Endothelial cell of umbilical vein (primary cell): ENCODE results near the gene NMT2. TPM values are rescaled to one million over a fixed set of nuclear protein-coding genes. Genes with fewer than 3 reads are reported as not detected.

ENCODE experiments used
- BruUV-seq: library from RNA; stranded (reverse); fragments of 400-500 nt; replicated peaks from 2 replicates; lab custom pipeline; 2021; lab: Mats Ljungman, UMichigan
- CTCF ChIA-PET: fragments of 300-600, 350-600 bp; sonication (Branson Sonifier 250); formaldehyde crosslinking; loops from one replicate; lab custom pipeline; 2021; ENCODE audit warnings: antibody characterized with exemption, inconsistent platforms; lab: Charles Lee
- POLR2A ChIA-PET: fragments of 300-600, 350-600 bp; sonication (Branson Sonifier 250); formaldehyde crosslinking; loops from one replicate; lab custom pipeline; 2021; ENCODE audit warnings: antibody characterized with exemption, inconsistent platforms; lab: Charles Lee
- DNase-seq: peaks from one replicate; pipeline ENCODE4 v3.0.0-alpha.2; 2011; ENCODE audit warnings: low read depth, low spot score
- FAIRE-seq: peaks from 2 replicates; lab custom pipeline; 2011; peaks lifted over from hg19 to GRCh38; lab: Jason Lieb, UNC
- H2AFZ ChIP-seq: 2 replicates; pipeline ENCODE4 v1.6.0; 2012; ENCODE audit warnings: low read depth, low read length, control low read depth, inconsistent platforms
- H3K27ac ChIP-seq: 2 replicates; pipeline ENCODE4 v1.5.1; 2011; ENCODE audit warnings: low read depth, mild to moderate bottlenecking, control low read depth, low read length, moderate library complexity; ENCODE audit not compliant: insufficient read depth
- H3K27me3 ChIP-seq, 2 experiments: 2 replicates each; pipeline versions ENCODE4 v1.6.0 to v1.6.1; 2011; ENCODE audit warnings: low read length in 2 of 2, mixed read lengths in 1 of 2; ENCODE audit not compliant: control insufficient read depth in 2 of 2, insufficient read depth in 2 of 2
- H3K36me3 ChIP-seq, 2 experiments: 2 replicates in 1 of 2; 3 replicates in 1 of 2; pipeline ENCODE4 v1.5.1; 2011; ENCODE audit warnings: low read length in 2 of 2, mild to moderate bottlenecking in 1 of 2, moderate library complexity in 1 of 2; ENCODE audit not compliant: control insufficient read depth in 2 of 2, insufficient read depth in 2 of 2; ENCODE audit errors: extremely low read depth in 1 of 2
- H3K4me1 ChIP-seq: 3 replicates; pipeline ENCODE4 v1.5.1; 2011; ENCODE audit warnings: mild to moderate bottlenecking, low read length; ENCODE audit not compliant: control insufficient read depth, insufficient read depth; ENCODE audit errors: extremely low read depth
- H3K4me2 ChIP-seq: 2 replicates; pipeline ENCODE4 v1.6.1; 2011; ENCODE audit warnings: low read length, control low read depth, mixed read lengths; ENCODE audit not compliant: insufficient read depth
- H3K4me3 ChIP-seq, 3 experiments: fragments of 200-600 bp in 1 of 3; sonication (generic), shearing (Covaris generic) in 1 of 3; replicated peaks in 1 of 3; 2 replicates each; pipeline ENCODE4 v1.5.1; 2011 to 2016; ENCODE audit warnings: control low read depth in 3 of 3, low read length in 3 of 3, mild to moderate bottlenecking in 2 of 3, inconsistent platforms in 1 of 3, low read depth in 1 of 3, moderate library complexity in 1 of 3; ENCODE audit not compliant: insufficient read depth in 1 of 3
- H3K79me2 ChIP-seq: 2 replicates; pipeline ENCODE4 v1.6.0; 2012; ENCODE audit warnings: low read length, inconsistent platforms; ENCODE audit not compliant: control insufficient read depth, insufficient read depth
- H3K9ac ChIP-seq: replicated peaks from 2 replicates; pipeline ENCODE3; 2011; ENCODE audit warnings: low read length, control low read depth; ENCODE audit not compliant: insufficient read depth; ENCODE audit errors: extremely low read depth
- H3K9me1 ChIP-seq: replicated peaks from 3 replicates; pipeline ENCODE4 v1.6.0; 2011; ENCODE audit warnings: mild to moderate bottlenecking, low read length; ENCODE audit not compliant: control insufficient read depth, insufficient read depth; ENCODE audit errors: extremely low read depth
- H3K9me3 ChIP-seq: replicated peaks from 2 replicates; pipeline ENCODE4 v1.5.1; 2012; ENCODE audit warnings: low read length, inconsistent platforms; ENCODE audit not compliant: control insufficient read depth, insufficient read depth
- H4K20me1 ChIP-seq: replicated peaks from 2 replicates; pipeline ENCODE3; 2011; ENCODE audit warnings: mild to moderate bottlenecking, low read length; ENCODE audit not compliant: control insufficient read depth, insufficient read depth; ENCODE audit errors: extremely low read depth
- EZH2 ChIP-seq: IDR thresholded peaks from 2 replicates; pipeline ENCODE4 v1.6.1; 2012; ENCODE audit warnings: borderline replicate concordance, low read depth, mild to moderate bottlenecking, moderate library complexity, low read length, inconsistent platforms; ENCODE audit not compliant: severe bottlenecking
- FOS ChIP-seq: IDR thresholded peaks from 2 replicates; pipeline ENCODE4 v1.6.1; 2011; ENCODE audit warnings: mild to moderate bottlenecking, low read length, moderate library complexity, borderline replicate concordance; ENCODE audit not compliant: insufficient read depth
- GATA2 ChIP-seq: IDR thresholded peaks from 2 replicates; pipeline ENCODE4 v1.7.0; 2011; ENCODE audit warnings: low read depth, mild to moderate bottlenecking, moderate library complexity, mixed read lengths, low read length; ENCODE audit not compliant: insufficient read length, insufficient read depth
- JUN ChIP-seq: IDR thresholded peaks from 2 replicates; pipeline ENCODE4 v1.6.1; 2011; ENCODE audit warnings: borderline replicate concordance, low read depth; ENCODE audit not compliant: insufficient read length, insufficient read depth
- MYC ChIP-seq: IDR thresholded peaks from one replicate; pipeline ENCODE4 v1.6.1; 2011; ENCODE audit warnings: mild to moderate bottlenecking, low read depth, low read length
- POLR2A ChIP-seq: IDR thresholded peaks from 2 replicates; pipeline ENCODE4 v1.6.1; 2012; ENCODE audit warnings: low read depth, mild to moderate bottlenecking, control low read depth, low read length
- POLR2AphosphoS5 ChIP-seq: IDR thresholded peaks from 2 replicates; pipeline ENCODE4 v1.6.1; 2012; ENCODE audit warnings: low read depth, mild to moderate bottlenecking, control low read depth, low read length, moderate library complexity; ENCODE audit not compliant: insufficient read depth
- dilution Hi-C: fragments of 300-500 bp; cut with MboI; formaldehyde crosslinking; loops from one replicate; pipeline ENCODE4 v1.15.0; 2019; ENCODE audit warnings: low sequenced_read_pairs; ENCODE audit not compliant: extremely low pct_ligation_motif_present
- intact Hi-C: fragments of 100-400 bp; cut with micrococcal nuclease; formaldehyde crosslinking; loops from one replicate; pipeline ENCODE4 v1.10.0; 2022
- polyA plus RNA-seq, 4 experiments: library from polyadenylated mRNA; depleted of rRNA in 3 of 4; stranded (reverse) in 3 of 4; unstranded in 1 of 4; fragments of >200 nt; gene quantifications; 2 replicates each; pipeline versions ENCODE4 v1.2.1 to v1.2.3, GENCODE V29; 2011 to 2012; ENCODE audit warnings: missing spikeins in 1 of 4
- total RNA-seq: library from RNA; stranded (reverse); gene quantifications from 2 replicates; pipeline ENCODE4 v1.2.3, GENCODE V29; 2021
- TF ChIP-seq, protein P1 (sequence below): IDR thresholded peaks from 2 replicates; pipeline ENCODE4 v1.6.1; 2011; ENCODE audit not compliant: insufficient read depth, insufficient read length
- TF ChIP-seq, protein P2 (sequence below), 2 donors: IDR thresholded peaks; 1 replicate in 1 of 2; 2 replicates in 1 of 2; pipeline ENCODE4 v1.5.1; 2011; ENCODE audit warnings: low read length in 2 of 2, mild to moderate bottlenecking in 2 of 2, moderate library complexity in 2 of 2, control low read depth in 1 of 2, inconsistent platforms in 1 of 2, low read depth in 1 of 2; ENCODE audit not compliant: insufficient read depth in 1 of 2; ENCODE audit errors: extremely low read depth in 1 of 2

NMT2 gene
- total and polyA plus RNA-seq, 2 donors (not counting 3 experiments of a cell fraction or from before 2014, with no cell fraction given), result 39.0 to 109 TPM

GRCh38 chr10:15059914-15060313 is 108.6 kb downstream of the NMT2 start:
- no peak overlapping the region for H3K9ac ChIP-seq
- H3K36me3 ChIP-seq, result no peaks in the 10 kb centered on the region
- no peak for TF ChIP-seq MYC
- no peak for TF ChIP-seq EZH2
- TF ChIP-seq POLR2AphosphoS5, result no peak
- no peak for TF ChIP-seq FOS
- TF ChIP-seq, protein P1, sequence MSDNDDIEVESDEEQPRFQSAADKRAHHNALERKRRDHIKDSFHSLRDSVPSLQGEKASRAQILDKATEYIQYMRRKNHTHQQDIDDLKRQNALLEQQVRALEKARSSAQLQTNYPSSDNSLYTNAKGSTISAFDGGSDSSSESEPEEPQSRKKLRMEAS, result no peak
- H3K27ac ChIP-seq, result no peak overlapping the region
- dilution Hi-C loops, result no loop called here
- H3K9me3 ChIP-seq, result no peaks in the 10 kb centered on the region
- DNase-seq (no peak), FAIRE-seq (no peak)
- H3K4me2 ChIP-seq, result no peak overlapping the region
- peaks cover 2 to 18% of the 10 kb centered on the region in 2 experiments for H3K27me3 ChIP-seq
- H3K9me1 ChIP-seq, result no peaks in the 10 kb centered on the region
- no peaks in the 10 kb centered on the region for H4K20me1 ChIP-seq
- no peak overlapping the region for H3K4me3 ChIP-seq
- POLR2A ChIA-PET, result no interaction called here
- intact Hi-C loops, result no loop called here
- no peak overlapping the region for H2AFZ ChIP-seq
- no peaks in the 10 kb centered on the region for H3K79me2 ChIP-seq
- BruUV-seq, result no TSS peak
- CTCF ChIA-PET, result interaction anchor here (0.8 kb wide), 1 partner anchor 22 kb away, joined by 3 read pairs; no protein-coding TSS in a partner anchor
- no peaks in the 10 kb centered on the region for H3K4me1 ChIP-seq

- H3K9me1 ChIP-seq, result no peaks in the 10 kb centered on the region
- BruUV-seq, result no TSS peak
- H3K27ac ChIP-seq, result no peak overlapping the region
- TF ChIP-seq EZH2, result no peak
- no peak for TF ChIP-seq POLR2A
- TF ChIP-seq POLR2AphosphoS5, result no peak
- TF ChIP-seq FOS, result no peak
- TF ChIP-seq, protein P2, sequence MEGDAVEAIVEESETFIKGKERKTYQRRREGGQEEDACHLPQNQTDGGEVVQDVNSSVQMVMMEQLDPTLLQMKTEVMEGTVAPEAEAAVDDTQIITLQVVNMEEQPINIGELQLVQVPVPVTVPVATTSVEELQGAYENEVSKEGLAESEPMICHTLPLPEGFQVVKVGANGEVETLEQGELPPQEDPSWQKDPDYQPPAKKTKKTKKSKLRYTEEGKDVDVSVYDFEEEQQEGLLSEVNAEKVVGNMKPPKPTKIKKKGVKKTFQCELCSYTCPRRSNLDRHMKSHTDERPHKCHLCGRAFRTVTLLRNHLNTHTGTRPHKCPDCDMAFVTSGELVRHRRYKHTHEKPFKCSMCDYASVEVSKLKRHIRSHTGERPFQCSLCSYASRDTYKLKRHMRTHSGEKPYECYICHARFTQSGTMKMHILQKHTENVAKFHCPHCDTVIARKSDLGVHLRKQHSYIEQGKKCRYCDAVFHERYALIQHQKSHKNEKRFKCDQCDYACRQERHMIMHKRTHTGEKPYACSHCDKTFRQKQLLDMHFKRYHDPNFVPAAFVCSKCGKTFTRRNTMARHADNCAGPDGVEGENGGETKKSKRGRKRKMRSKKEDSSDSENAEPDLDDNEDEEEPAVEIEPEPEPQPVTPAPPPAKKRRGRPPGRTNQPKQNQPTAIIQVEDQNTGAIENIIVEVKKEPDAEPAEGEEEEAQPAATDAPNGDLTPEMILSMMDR (IDR thresholded peaks at IDR 0.05; ENCODE audit: extremely low read depth in 1 of 2, insufficient read depth in 1 of 2, low read depth in 1 of 2, low read length in 2 of 2), result no peak
- no peak for TF ChIP-seq JUN
- TF ChIP-seq MYC, result no peak
- TF ChIP-seq, protein P1, result no peak
- TF ChIP-seq GATA2, result no peak
- dilution Hi-C loops, result no loop called here
- H3K27me3 ChIP-seq, result peaks cover 0 to 17% of the 10 kb centered on the region in 2 experiments
- DNase-seq (no peak), FAIRE-seq (no peak)
- H3K36me3 ChIP-seq, result no peaks in the 10 kb centered on the region
- no peak overlapping the region for H3K4me2 ChIP-seq
- no peaks in the 10 kb centered on the region for H3K79me2 ChIP-seq
- no peaks in the 10 kb centered on the region for H4K20me1 ChIP-seq
- H2AFZ ChIP-seq, result no peak overlapping the region
- H3K9me3 ChIP-seq, result no peaks in the 10 kb centered on the region
- no peaks in the 10 kb centered on the region for H3K4me1 ChIP-seq
- CTCF ChIA-PET, result no interaction called here
- intact Hi-C loops, result no loop called here
- H3K9ac ChIP-seq, result no peak overlapping the region
- H3K4me3 ChIP-seq, result no peak overlapping the region
- POLR2A ChIA-PET, result no interaction called here
Measured at GRCh38 chr10:15058689-15059088, 109.8 kb downstream of the NMT2 start.
